ENCODE data around the gene GRM2. TPM values are rescaled to one million over a fixed set of nuclear protein-coding genes. Genes with fewer than 3 reads are reported as not detected.

GRM2 gene
- total RNA-seq, 1 experiment from 2014 or later = 1.9 TPM

DNA sequence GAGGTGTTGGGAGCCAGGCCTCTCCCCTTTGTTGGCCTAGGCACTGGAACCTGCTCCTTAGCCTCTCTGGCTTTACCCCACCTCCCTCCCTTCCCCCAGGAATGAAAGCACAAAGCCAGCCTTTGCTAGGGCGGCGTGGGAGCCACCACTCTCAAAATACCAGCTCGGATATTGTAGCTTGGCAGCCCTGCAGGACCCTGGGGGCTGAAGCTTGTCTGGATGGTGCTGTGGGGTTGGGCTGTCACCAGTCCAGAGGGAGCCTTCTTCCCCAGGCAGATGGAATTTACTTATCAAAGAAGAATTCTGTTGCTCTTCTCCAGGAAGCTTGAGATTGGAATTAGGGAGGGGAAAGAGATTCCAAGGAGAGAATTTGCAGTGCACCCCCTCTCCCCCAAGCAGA, 14.9 kb upstream of the GRM2 start:
- H3K14ac ChIP-seq (ENCODE audit: insufficient read depth, low read length) = no peak overlapping the region
- no peaks in the 10 kb centered on the region for H3K79me2 ChIP-seq (ENCODE audit: insufficient read depth, low read length)
- no peak overlapping the region for H2BK20ac ChIP-seq (ENCODE audit: low read depth, low read length, poor library complexity, severe bottlenecking)
- H2AK5ac ChIP-seq (ENCODE audit: insufficient read length, low read length) = no peak overlapping the region
- Mint-ChIP-seq H3K27ac (peak overlapping the region in 2 of 3 experiments; percentile 62 to 71; a peak in 3 of 7 replicates), H3K9me3 (no peaks in the 10 kb centered on the region), H3K36me3 (ENCODE audit: insufficient read depth in 1 of 3, low read depth in 3 of 3) (peaks cover 0 to 3% (median 0%) of the 10 kb centered on the region in 3 experiments; a peak in 2 of 7 replicates), H3K4me1 (peaks cover 4 to 23% of the 10 kb centered on the region in 2 experiments; a peak in 3 of 4 replicates), H3K4me3 (no peak overlapping the region), H3K27me3 (ENCODE audit: low read depth) (no peaks in the 10 kb centered on the region)
- H4K5ac ChIP-seq (ENCODE audit: insufficient read length, low read depth, low read length) = no peak overlapping the region
- no peaks in the 10 kb centered on the region for H3K9me3 ChIP-seq (ENCODE audit: control insufficient read depth, low read depth, low read length)
- peaks cover 2% of the 10 kb centered on the region for H4K20me1 ChIP-seq (ENCODE audit: control insufficient read depth, insufficient read depth, insufficient read length)
- no peak overlapping the region for H4K8ac ChIP-seq (replicated peaks; ENCODE audit: insufficient read length, low read depth, low read length)
- no peak overlapping the region for H3K27ac ChIP-seq (ENCODE audit: insufficient read length, low read depth, low read length)
- no peaks in the 10 kb centered on the region for H3K23me2 ChIP-seq (ENCODE audit: insufficient read length, low read depth, low read length, poor library complexity, severe bottlenecking)
- TF ChIP-seq, protein P1, sequence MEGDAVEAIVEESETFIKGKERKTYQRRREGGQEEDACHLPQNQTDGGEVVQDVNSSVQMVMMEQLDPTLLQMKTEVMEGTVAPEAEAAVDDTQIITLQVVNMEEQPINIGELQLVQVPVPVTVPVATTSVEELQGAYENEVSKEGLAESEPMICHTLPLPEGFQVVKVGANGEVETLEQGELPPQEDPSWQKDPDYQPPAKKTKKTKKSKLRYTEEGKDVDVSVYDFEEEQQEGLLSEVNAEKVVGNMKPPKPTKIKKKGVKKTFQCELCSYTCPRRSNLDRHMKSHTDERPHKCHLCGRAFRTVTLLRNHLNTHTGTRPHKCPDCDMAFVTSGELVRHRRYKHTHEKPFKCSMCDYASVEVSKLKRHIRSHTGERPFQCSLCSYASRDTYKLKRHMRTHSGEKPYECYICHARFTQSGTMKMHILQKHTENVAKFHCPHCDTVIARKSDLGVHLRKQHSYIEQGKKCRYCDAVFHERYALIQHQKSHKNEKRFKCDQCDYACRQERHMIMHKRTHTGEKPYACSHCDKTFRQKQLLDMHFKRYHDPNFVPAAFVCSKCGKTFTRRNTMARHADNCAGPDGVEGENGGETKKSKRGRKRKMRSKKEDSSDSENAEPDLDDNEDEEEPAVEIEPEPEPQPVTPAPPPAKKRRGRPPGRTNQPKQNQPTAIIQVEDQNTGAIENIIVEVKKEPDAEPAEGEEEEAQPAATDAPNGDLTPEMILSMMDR (conservative IDR thresholded peaks at IDR 0.05) = no peak
- H4K91ac ChIP-seq (ENCODE audit: insufficient read length, low read depth, low read length) = no peak overlapping the region
- no peak overlapping the region for H2BK5ac ChIP-seq (ENCODE audit: insufficient read length, low read length)
- no peak for DNase-seq
- H3K23ac ChIP-seq (ENCODE audit: insufficient read length, low read depth, low read length) = no peak overlapping the region
- no peak overlapping the region for H3K9ac ChIP-seq (ENCODE audit: extremely low read depth, insufficient read length, low read length)
- H3T11ph ChIP-seq (ENCODE audit: low read length) = no peak overlapping the region
- no peak overlapping the region for H3K56ac ChIP-seq (ENCODE audit: insufficient read length, low read depth, low read length)
- H2BK12ac ChIP-seq (ENCODE audit: insufficient read length, low read depth, low read length) = no peak overlapping the region
- no peak overlapping the region for H3K4me2 ChIP-seq (ENCODE audit: insufficient read depth, insufficient read length, low read length)
- WGBS (ENCODE audit: extremely low coverage, insufficient read length, low lambda C conversion rate) = no CpG with 5 or more reads among the region's 3 CpGs
- H2AFZ ChIP-seq (ENCODE audit: low read length) = no peak overlapping the region
- H3K18ac ChIP-seq (ENCODE audit: insufficient read length, low read depth, low read length) = no peak overlapping the region
- no peaks in the 10 kb centered on the region for H3K4me1 ChIP-seq (ENCODE audit: insufficient read depth, low read length)
- no peaks in the 10 kb centered on the region for H3K27me3 ChIP-seq (ENCODE audit: insufficient read depth, low read length)
- H2BK15ac ChIP-seq (ENCODE audit: low read depth, low read length) = no peak overlapping the region
- no peak overlapping the region for H3K4ac ChIP-seq (ENCODE audit: low read depth, low read length)
- H2BK120ac ChIP-seq (ENCODE audit: low read depth, low read length, poor library complexity, severe bottlenecking) = no peak overlapping the region
- H3K79me1 ChIP-seq (ENCODE audit: insufficient read depth, low read depth, low read length, poor library complexity, severe bottlenecking) = no peaks in the 10 kb centered on the region
